GM23338 (cell line): ENCODE results near the gene CAPN1. TPM values are rescaled to one million over a fixed set of nuclear protein-coding genes. Genes with fewer than 3 reads are reported as not detected.

Experiments used
- ATAC-seq: fragments of 200-7000 bp; cut with Tn5 transposase; 3 replicates; pipeline ENCODE4 v1.9.1; 2020
- DNase-seq: peaks from one replicate; pipeline ENCODE4 v3.0.0-alpha.2; 2015; ENCODE audit warnings: low spot score
- H2AFZ ChIP-seq: fragments of 200-600 bp; sonication (generic); 2 replicates; pipeline ENCODE4 v1.8.0; 2016; ENCODE audit warnings: antibody characterized with exemption, mild to moderate bottlenecking, moderate library complexity
- H3F3A ChIP-seq: fragments of 200-600 bp; sonication (generic); replicated peaks from 2 replicates; pipeline ENCODE4 v1.8.0; 2017; ENCODE audit warnings: antibody characterized with exemption, mixed run types, low read depth
- H3K27ac ChIP-seq: fragments of 200-600 bp; sonication (generic); 2 replicates; pipeline ENCODE4 v1.6.1; 2016; ENCODE audit warnings: low read depth
- H3K27me3 ChIP-seq: fragments of 200-600 bp; sonication (generic); 2 replicates; pipeline ENCODE4 v1.8.0; 2016; ENCODE audit warnings: mild to moderate bottlenecking, mixed run types, moderate library complexity; ENCODE audit not compliant: insufficient read depth
- H3K36me3 ChIP-seq: fragments of 200-600 bp; sonication (generic); 2 replicates; pipeline ENCODE4 v1.8.0; 2016; ENCODE audit warnings: mild to moderate bottlenecking; ENCODE audit not compliant: insufficient read depth
- H3K4me1 ChIP-seq: fragments of 200-600 bp; sonication (generic); 2 replicates; pipeline ENCODE4 v1.8.0; 2016; ENCODE audit warnings: mild to moderate bottlenecking, moderate library complexity; ENCODE audit not compliant: insufficient read depth
- H3K4me2 ChIP-seq: fragments of 200-600 bp; sonication (generic); 2 replicates; pipeline ENCODE4 v1.7.1; 2017; ENCODE audit warnings: mixed run types
- H3K4me3 ChIP-seq: fragments of 200-600 bp; sonication (generic); 2 replicates; pipeline ENCODE4 v1.6.1; 2016; ENCODE audit warnings: mixed run types
- H3K79me2 ChIP-seq: fragments of 200-600 bp; sonication (generic); replicated peaks from 2 replicates; pipeline ENCODE4 v1.8.0; 2017; ENCODE audit warnings: mild to moderate bottlenecking; ENCODE audit not compliant: insufficient read depth
- H3K9me2 ChIP-seq: fragments of 200-600 bp; sonication (generic); 2 replicates; pipeline ENCODE4 v1.8.0; 2017; ENCODE audit not compliant: insufficient read depth
- H4K20me1 ChIP-seq: fragments of 200-600 bp; sonication (generic); replicated peaks from 2 replicates; pipeline ENCODE4 v1.8.0; 2017; ENCODE audit warnings: mild to moderate bottlenecking; ENCODE audit not compliant: insufficient read depth
- H3K27ac Mint-ChIP-seq: 2 replicates; pipeline ENCODE4 v1.8.0; 2020; ENCODE audit warnings: inconsistent platforms, mild to moderate bottlenecking, moderate library complexity, mixed read lengths
- H3K27me3 Mint-ChIP-seq: 3 replicates; pipeline ENCODE4 v1.8.0; 2022; ENCODE audit warnings: low read depth, mild to moderate bottlenecking, moderate library complexity, mixed read lengths, inconsistent platforms; ENCODE audit not compliant: insufficient read depth, poor library complexity
- H3K36me3 Mint-ChIP-seq: 3 replicates; pipeline ENCODE4 v1.8.0; 2021; ENCODE audit warnings: low read depth, mild to moderate bottlenecking, inconsistent platforms, moderate library complexity, mixed read lengths
- H3K4me1 Mint-ChIP-seq: 3 replicates; pipeline ENCODE4 v1.8.0; 2020; ENCODE audit warnings: mild to moderate bottlenecking, inconsistent platforms, mixed read lengths
- H3K4me3 Mint-ChIP-seq: 3 replicates; pipeline ENCODE4 v1.8.0; 2021; ENCODE audit warnings: moderate library complexity, mild to moderate bottlenecking, inconsistent platforms, mixed read lengths
- H3K9me3 Mint-ChIP-seq: 3 replicates; pipeline ENCODE4 v1.8.0; 2020; ENCODE audit warnings: moderate library complexity, mild to moderate bottlenecking, inconsistent platforms, mixed read lengths
- CREB1 ChIP-seq: fragments of 250-450 bp; sonication (Bioruptor Pico); IDR thresholded peaks from 2 replicates; pipeline ENCODE4 v1.5.0; 2020; ENCODE audit warnings: low read depth, mild to moderate bottlenecking, moderate library complexity
- EZH2 ChIP-seq: fragments of 200-600 bp; sonication (generic); IDR thresholded peaks from one replicate; pipeline ENCODE4 v1.8.0; 2017; ENCODE audit warnings: antibody characterized with exemption, mild to moderate bottlenecking, low read depth; ENCODE audit not compliant: unreplicated experiment
- EZH2phosphoT487 ChIP-seq: fragments of 200-600 bp; sonication (generic); IDR thresholded peaks from one replicate; pipeline ENCODE4 v1.8.1; 2018; ENCODE audit warnings: antibody characterized with exemption; ENCODE audit not compliant: unreplicated experiment
- JUNB ChIP-seq: IDR thresholded peaks from one replicate; pipeline ENCODE4 v1.6.1; 2016; ENCODE audit warnings: antibody characterized with exemption; ENCODE audit not compliant: unreplicated experiment
- NANOG ChIP-seq: IDR thresholded peaks from 2 replicates; pipeline ENCODE4 v1.6.1; 2016; ENCODE audit warnings: antibody characterized with exemption, borderline replicate concordance
- POLR2AphosphoS5 ChIP-seq: IDR thresholded peaks from 2 replicates; pipeline ENCODE4 v1.6.1; 2016; ENCODE audit warnings: antibody characterized with exemption, low read depth
- STAT1 ChIP-seq: IDR thresholded peaks from one replicate; pipeline ENCODE4 v1.6.1; 2016; ENCODE audit warnings: antibody characterized with exemption; ENCODE audit not compliant: unreplicated experiment
- ZNF114 ChIP-seq: fragments of 250-450 bp; sonication (Bioruptor Pico); IDR thresholded peaks from 2 replicates; pipeline ENCODE4 v1.5.0; 2020; ENCODE audit warnings: mild to moderate bottlenecking, moderate library complexity
- ZNF331 ChIP-seq: fragments of 250-450 bp; sonication (Bioruptor Pico); IDR thresholded peaks from 2 replicates; pipeline ENCODE4 v1.5.0; 2020; ENCODE audit warnings: low read depth, mild to moderate bottlenecking, moderate library complexity
- polyA plus RNA-seq: library from polyadenylated mRNA; unstranded; fragments of >200 nt; fragmentation: Nextera tagmentation; extraction: Ambion mirVana; gene quantifications from 2 replicates; pipeline ENCODE4 v1.2.1, GENCODE V29; 2016
- total RNA-seq: library from RNA; depleted of rRNA; stranded (reverse); fragments of >200 nt; shearing (Covaris generic); gene quantifications from 2 replicates; pipeline ENCODE4 v1.2.3, GENCODE V29; 2014
- TF ChIP-seq, protein P1 (sequence below): IDR thresholded peaks from 2 replicates; pipeline ENCODE4 v1.6.1; 2016; ENCODE audit warnings: antibody characterized with exemption

CAPN1 gene
- total and polyA plus RNA-seq, 2 experiments from 2014 or later, result 67.3 to 277 TPM

GRCh38 chr11:65206901-65207300, 25.2 kb downstream of the CAPN1 start (continued):
- TF ChIP-seq, protein P1, sequence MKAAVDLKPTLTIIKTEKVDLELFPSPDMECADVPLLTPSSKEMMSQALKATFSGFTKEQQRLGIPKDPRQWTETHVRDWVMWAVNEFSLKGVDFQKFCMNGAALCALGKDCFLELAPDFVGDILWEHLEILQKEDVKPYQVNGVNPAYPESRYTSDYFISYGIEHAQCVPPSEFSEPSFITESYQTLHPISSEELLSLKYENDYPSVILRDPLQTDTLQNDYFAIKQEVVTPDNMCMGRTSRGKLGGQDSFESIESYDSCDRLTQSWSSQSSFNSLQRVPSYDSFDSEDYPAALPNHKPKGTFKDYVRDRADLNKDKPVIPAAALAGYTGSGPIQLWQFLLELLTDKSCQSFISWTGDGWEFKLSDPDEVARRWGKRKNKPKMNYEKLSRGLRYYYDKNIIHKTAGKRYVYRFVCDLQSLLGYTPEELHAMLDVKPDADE, result no peak
- TF ChIP-seq EZH2phosphoT487 (no peak), ZNF114 (CRISPR knock-in tag) (no peak), EZH2 (no peak)

GRCh38 chr11:65207918-65208784, 26.4 kb downstream of the CAPN1 start:
- TF ChIP-seq CREB1 (CRISPR knock-in tag) (no peak), NANOG (no peak), ZNF331 (CRISPR knock-in tag) (no peak), EZH2 (no peak), POLR2AphosphoS5 (no peak), JUNB (no peak), STAT1 (no peak)
- TF ChIP-seq, protein P1, result no peak
- H3K4me1 ChIP-seq, result peaks cover 24% of the 10 kb centered on the region
- DNase-seq (no peak), ATAC-seq (no peak)
- H3F3A ChIP-seq, result peaks cover 15% of the 10 kb centered on the region
- Mint-ChIP-seq H3K36me3 (peaks cover 55% of the 10 kb centered on the region), H3K4me3 (no peak overlapping the region), H3K27ac (no peak overlapping the region), H3K9me3 (no peaks in the 10 kb centered on the region), H3K4me1 (peaks cover 43% of the 10 kb centered on the region), H3K27me3 (peaks cover 11% of the 10 kb centered on the region)
- 0 out of 2 replicates have a peak, but pooled peaks cover 4% of the 10 kb centered on the region for H4K20me1 ChIP-seq
- H3K9me2 ChIP-seq, result no peaks in the 10 kb centered on the region
- no peak overlapping the region for H3K4me2 ChIP-seq
- H3K79me2 ChIP-seq, result no peaks in the 10 kb centered on the region
- peaks cover 15% of the 10 kb centered on the region for H3K36me3 ChIP-seq
- no peaks in the 10 kb centered on the region for H3K27me3 ChIP-seq
- H2AFZ ChIP-seq, result no peak overlapping the region
- H3K27ac ChIP-seq, result no peak overlapping the region
- no peak overlapping the region for H3K4me3 ChIP-seq
